ENCODE data around the gene AOPEP. TPM values are rescaled to one million over a fixed set of nuclear protein-coding genes. Genes with fewer than 3 reads are reported as not detected.
A peak's percentile ranks its signal among the peaks of the same experiment; 100 is the strongest.

AOPEP gene
- total RNA-seq, 1 experiment from 2014 or later = 89.5 TPM

- Mint-ChIP-seq H3K36me3 (ENCODE audit: insufficient read depth, unreplicated experiment) (no peaks in the 10 kb centered on the region), H3K9me3 (ENCODE audit: low read depth, unreplicated experiment) (peaks cover 3% of the 10 kb centered on the region), H3K4me1 (ENCODE audit: low read depth, unreplicated experiment) (peaks cover 24% of the 10 kb centered on the region), H3K27me3 (ENCODE audit: unreplicated experiment) (no peaks in the 10 kb centered on the region), H3K27ac (ENCODE audit: unreplicated experiment) (no peak overlapping the region), H3K4me3 (ENCODE audit: low read depth, unreplicated experiment) (no peak overlapping the region)
- no peak for TF ChIP-seq CTCF (IDR thresholded peaks at IDR 0.05; ENCODE audit: unreplicated experiment)
- no peak for DNase-seq
- BruUV-seq (replicated peaks) = no TSS peak
- intact Hi-C loops (cut with micrococcal nuclease; ENCODE audit: unreplicated experiment) = no loop called here
- CTCF ChIA-PET = no interaction called here
Observed at GRCh38 chr9:94837404-94837803, 110.9 kb downstream of the AOPEP start.

- Mint-ChIP-seq H3K27ac (ENCODE audit: unreplicated experiment) (no peak overlapping the region), H3K4me1 (ENCODE audit: low read depth, unreplicated experiment) (peaks cover 29% of the 10 kb centered on the region), H3K36me3 (ENCODE audit: insufficient read depth, unreplicated experiment) (peaks cover 8% of the 10 kb centered on the region), H3K4me3 (ENCODE audit: low read depth, unreplicated experiment) (no peak overlapping the region), H3K9me3 (ENCODE audit: low read depth, unreplicated experiment) (peaks cover 3% of the 10 kb centered on the region), H3K27me3 (ENCODE audit: unreplicated experiment) (no peaks in the 10 kb centered on the region)
- no peak for TF ChIP-seq CTCF (IDR thresholded peaks at IDR 0.05; ENCODE audit: unreplicated experiment)
- DNase-seq = no peak
- BruUV-seq (replicated peaks) = no TSS peak
- CTCF ChIA-PET = no interaction called here
- intact Hi-C loops (cut with micrococcal nuclease; ENCODE audit: unreplicated experiment) = no loop called here
Observed at GRCh38 chr9:94839398-94839797, 112.9 kb downstream of the AOPEP start.

- DNase-seq = no peak
- no TSS peak for BruUV-seq (replicated peaks)
- Mint-ChIP-seq H3K4me1 (ENCODE audit: low read depth, unreplicated experiment) (peaks cover 42% of the 10 kb centered on the region), H3K27ac (ENCODE audit: unreplicated experiment) (no peak overlapping the region), H3K36me3 (ENCODE audit: insufficient read depth, unreplicated experiment) (peaks cover 8% of the 10 kb centered on the region), H3K9me3 (ENCODE audit: low read depth, unreplicated experiment) (peaks cover 8% of the 10 kb centered on the region), H3K27me3 (ENCODE audit: unreplicated experiment) (no peaks in the 10 kb centered on the region), H3K4me3 (ENCODE audit: low read depth, unreplicated experiment) (no peak overlapping the region)
- intact Hi-C loops (cut with micrococcal nuclease; ENCODE audit: unreplicated experiment) = no loop called here
- TF ChIP-seq CTCF (IDR thresholded peaks at IDR 0.05; ENCODE audit: unreplicated experiment) = no peak
- CTCF ChIA-PET = no interaction called here
Observed at GRCh38 chr9:94840738-94841137, 114.2 kb downstream of the AOPEP start.

GRCh38 chr9:94843134-94843533 lies 116.6 kb downstream of the AOPEP start:
- Mint-ChIP-seq H3K36me3 (ENCODE audit: insufficient read depth, unreplicated experiment) (peaks cover 8% of the 10 kb centered on the region), H3K4me3 (ENCODE audit: low read depth, unreplicated experiment) (no peak overlapping the region), H3K4me1 (ENCODE audit: low read depth, unreplicated experiment) (peaks cover 66% of the 10 kb centered on the region), H3K27me3 (ENCODE audit: unreplicated experiment) (no peaks in the 10 kb centered on the region), H3K27ac (ENCODE audit: unreplicated experiment) (peak overlapping the region; percentile 57), H3K9me3 (ENCODE audit: low read depth, unreplicated experiment) (peaks cover 8% of the 10 kb centered on the region)
- CTCF ChIA-PET = no interaction called here
- intact Hi-C loops (cut with micrococcal nuclease; ENCODE audit: unreplicated experiment) = no loop called here
- no peak for TF ChIP-seq CTCF (IDR thresholded peaks at IDR 0.05; ENCODE audit: unreplicated experiment)
- BruUV-seq (replicated peaks) = no TSS peak
- DNase-seq = no peak
